GM18505 (cell line): Measurements from ENCODE around the gene NEUROG1.

Experiments
- ATAC-seq: cut with Tn5 transposase; IDR thresholded peaks from one replicate; pipeline ENCODE4 v1.9.1; 2021; ENCODE audit not compliant: unreplicated experiment
- POLR2A ChIP-seq: IDR thresholded peaks from 4 replicates; pipeline ENCODE4 v1.6.1; 2011; ENCODE audit warnings: borderline replicate concordance; ENCODE audit not compliant: insufficient read depth, insufficient read length; ENCODE audit errors: extremely low read depth

The NEUROG1 gene

DNA sequence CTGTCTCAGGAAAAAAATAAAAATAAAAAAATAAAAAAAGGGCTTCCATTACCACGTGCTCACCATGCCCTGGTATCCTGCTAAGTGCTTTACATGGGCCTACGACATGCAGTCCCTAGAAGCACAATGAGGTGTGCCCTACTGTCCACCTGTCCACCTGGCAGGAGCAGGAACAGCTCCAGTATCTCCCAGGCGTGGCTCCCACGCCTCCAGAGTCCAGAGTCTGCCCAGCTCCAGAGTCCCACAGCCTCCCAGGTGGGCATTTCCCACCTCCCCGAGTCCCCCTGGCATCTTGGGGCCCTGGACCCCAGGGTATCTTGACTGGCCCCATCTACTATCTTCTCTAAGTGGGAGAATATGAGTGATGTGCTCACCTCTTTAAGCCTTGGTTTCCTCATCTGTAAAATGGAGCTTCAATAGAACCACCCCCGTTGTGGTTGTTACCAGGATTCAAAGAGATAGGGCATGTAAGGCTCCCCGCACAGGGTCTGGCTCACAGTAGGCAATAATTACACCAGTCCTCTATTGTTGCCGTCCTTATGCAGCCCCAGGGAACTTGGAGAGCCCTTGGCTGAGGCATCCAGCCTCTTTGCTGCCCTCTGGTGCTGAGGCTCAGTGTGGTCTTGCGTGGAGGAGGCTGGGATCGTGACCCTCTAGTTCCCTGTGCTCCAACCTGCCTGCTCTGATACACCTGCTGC, 34.1 kb upstream of the NEUROG1 start:
- no peak for TF ChIP-seq POLR2A
- no peak for ATAC-seq

DNA sequence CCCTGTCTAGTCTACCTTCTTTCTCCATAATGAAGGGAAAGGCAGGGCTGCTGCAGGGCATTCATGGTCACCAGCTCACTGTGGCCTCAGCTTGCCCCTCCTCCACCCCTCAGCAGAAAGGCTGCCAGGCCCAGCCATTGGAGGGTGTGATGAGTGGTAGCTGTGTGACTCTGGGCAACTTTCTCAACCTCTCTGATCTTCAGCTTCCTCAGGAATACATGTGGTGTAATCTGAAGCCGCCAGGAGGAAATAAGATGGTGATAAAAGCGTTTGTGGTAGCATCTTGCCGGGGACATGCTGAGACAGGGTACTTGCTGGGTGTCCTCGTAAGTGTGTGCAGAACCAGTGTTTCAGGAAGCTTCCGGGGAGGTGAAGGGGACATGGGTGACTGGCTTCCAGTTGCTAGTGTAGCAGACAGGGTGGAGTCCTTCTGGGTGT, 33.2 kb upstream of the NEUROG1 start:
- TF ChIP-seq POLR2A: no peak
- no peak for ATAC-seq

DNA sequence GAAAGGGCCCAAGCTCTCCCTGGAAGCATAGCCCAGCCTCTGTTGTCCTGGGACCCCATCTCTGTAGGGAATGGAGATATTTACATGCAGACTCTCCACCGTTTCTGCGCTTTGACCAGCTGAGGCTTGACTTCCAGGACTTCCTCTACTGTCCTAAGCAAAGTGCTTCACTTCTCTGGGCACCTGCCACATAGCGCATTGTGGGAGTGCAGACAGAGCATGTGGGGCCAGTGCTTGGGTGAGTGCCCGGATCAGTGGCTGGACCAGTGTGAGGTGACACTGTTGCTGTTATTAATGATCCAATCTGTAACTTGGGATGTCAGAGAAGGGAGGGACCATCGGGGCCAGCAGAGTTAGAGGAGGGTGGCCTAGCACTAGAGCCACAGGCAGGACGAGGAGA, 32.5 kb upstream of the NEUROG1 start:
- ATAC-seq: no peak
- no peak for TF ChIP-seq POLR2A

DNA sequence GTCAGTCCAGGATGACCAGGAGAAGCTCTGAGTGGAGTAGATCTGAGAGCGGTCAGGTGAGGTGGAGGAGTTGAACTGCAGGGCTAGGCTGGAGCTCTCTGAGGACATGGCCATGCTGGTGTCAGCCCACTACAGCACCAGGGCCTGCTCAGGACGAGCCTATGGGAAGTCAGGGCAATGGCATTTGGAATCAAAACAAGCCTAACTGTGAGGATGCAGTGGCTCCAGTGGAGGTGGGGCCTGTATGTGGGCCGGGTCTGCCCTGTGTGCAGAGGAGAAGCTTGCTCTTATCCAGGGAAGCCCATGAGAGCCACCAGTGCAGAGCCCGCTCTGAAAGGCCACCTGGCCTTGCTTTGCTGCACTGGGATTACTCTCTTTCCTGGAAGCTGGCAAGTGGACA, 31.9 kb upstream of the NEUROG1 start:
- ATAC-seq: no peak
- no peak for TF ChIP-seq POLR2A

DNA sequence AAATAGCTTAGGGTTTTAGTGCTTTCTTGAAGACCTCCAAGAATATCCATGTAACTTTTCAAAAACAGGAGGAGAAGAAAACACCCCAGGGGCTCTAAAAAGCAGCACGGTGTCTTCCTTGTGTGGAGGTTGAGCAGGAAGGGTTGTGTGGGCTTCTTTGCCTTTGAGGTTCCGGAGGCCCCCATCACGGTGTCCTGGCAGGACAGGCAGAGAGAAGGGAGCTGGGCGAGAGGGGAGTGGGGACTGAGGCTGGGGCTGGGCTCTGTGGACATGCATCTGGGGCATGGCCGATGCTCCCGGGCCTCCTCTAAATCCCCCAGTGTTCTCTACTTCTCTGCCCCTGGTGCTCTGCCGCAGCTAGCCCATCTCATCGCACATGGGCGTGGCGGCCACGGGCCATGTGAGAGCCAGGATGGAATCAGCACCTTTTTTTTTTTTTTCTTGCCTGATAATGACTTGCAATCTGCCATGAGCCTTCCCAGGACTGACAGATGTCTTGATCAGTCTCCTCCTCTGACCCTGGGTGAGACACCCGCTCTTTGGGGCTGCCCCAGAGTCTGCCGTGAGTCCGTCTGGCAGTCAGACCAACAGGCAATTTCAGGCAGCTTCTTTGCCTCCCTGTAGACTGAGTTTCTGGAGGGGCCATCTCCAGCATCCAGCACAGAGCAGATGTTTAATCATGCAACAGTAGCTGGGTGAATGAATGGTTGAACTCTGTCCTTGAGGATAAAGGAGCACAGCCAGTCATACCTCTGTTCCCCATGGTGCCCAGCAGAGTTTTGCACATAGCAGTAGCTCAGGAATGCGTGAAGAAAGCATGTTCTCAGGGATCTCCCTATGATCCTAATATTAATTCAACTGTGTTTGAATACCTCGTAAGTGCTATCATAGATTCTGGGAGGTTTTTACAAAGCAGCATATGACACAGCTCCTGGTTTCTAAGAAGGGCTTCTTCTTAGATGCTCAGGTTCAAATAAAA, 30.9 kb upstream of the NEUROG1 start:
- no peak for ATAC-seq
- no peak for TF ChIP-seq POLR2A

DNA sequence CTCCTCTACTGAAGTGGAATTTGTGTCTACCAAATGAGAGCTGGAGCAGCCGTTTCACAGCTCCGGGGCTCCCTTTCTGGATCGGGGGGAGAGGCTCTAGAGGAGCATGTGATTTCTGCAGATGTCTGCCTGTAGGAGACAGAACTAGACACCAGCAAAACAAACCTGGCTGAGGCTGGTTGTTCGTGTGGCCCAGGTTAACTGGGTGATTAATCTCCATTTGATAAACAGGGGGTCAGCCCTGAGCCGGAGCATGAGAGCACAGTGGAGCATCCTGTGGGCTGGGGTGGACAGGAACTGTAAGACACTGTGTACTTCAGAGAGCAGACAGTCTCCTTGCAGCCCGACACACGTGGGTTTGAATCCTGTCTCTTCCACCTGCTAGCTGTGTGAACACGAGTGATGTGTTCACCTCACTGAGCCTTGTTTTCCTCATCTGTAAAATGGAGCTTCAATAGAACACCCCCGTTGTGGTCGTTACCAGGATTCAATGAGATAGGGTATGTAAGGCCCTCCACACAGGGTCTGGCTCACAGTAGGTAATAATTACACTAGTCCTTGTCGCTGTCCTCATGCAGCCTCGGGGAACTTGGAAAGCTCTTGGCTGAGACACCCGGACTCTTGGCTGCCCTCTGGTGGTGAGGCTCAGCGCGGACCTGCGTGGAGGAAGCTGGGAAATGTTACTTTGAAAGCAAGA, 30.1 kb upstream of the NEUROG1 start:
- peak; percentile 52 for ATAC-seq
- TF ChIP-seq POLR2A: no peak

DNA sequence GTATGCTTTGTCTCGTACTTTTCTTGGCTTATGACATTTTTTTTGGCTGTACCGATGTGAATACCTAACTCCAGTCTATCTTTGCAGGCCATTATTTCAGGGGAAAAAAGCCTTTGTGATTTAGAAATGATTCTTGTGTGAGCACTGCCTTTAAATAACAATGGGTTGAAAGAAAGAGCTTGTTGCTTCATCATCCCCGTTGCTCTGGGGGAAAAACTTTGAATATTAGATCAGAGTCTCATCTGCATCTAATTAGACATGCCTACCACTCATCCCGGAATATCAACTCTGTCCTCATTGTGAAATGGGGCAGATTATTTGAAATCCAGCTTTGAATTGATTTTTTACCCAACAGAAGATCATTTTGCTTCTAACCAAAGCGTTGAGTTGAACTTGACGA, 29.5 kb upstream of the NEUROG1 start:
- TF ChIP-seq POLR2A: no peak
- ATAC-seq: no peak

DNA sequence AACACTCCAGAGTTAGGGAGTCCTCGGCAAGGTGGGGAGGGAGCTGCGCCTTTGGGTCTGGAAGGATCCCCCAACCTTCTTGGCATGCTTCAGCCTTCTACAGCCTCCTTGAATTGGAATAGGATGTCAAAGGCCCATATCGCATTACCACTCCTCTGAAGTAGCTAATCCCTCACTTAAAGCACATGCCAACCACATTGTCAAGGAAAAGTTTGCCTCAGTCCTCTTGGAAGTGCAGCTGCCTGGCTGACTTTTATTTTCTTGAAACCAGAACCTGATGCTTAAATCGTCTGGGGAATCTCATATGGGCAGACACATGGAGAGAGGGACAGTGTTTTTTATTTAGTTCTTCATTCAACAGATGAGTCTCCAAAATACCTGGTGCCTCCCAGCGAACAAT, 28.6 kb upstream of the NEUROG1 start:
- TF ChIP-seq POLR2A: no peak
- no peak for ATAC-seq

DNA sequence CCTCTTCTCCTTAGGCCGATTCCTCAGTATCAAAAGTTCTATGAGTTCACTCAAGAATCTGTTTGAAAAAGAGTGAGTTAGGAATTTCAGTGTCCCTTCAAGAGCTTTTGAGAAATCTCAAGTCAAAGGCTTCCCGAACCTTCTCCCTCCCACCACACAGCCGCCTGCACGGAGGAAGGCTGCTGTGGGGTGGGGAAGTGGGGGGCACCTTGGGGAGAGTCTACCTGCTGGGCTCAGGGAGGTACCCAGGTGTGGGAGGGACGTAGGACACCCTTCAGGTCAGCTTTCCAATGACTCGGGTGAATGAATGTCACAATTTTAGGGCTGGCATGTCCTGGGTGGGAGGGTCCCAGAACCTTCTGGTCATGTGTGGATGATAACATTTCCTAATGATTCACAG, 25.5 kb upstream of the NEUROG1 start:
- TF ChIP-seq POLR2A: no peak
- ATAC-seq: no peak

DNA sequence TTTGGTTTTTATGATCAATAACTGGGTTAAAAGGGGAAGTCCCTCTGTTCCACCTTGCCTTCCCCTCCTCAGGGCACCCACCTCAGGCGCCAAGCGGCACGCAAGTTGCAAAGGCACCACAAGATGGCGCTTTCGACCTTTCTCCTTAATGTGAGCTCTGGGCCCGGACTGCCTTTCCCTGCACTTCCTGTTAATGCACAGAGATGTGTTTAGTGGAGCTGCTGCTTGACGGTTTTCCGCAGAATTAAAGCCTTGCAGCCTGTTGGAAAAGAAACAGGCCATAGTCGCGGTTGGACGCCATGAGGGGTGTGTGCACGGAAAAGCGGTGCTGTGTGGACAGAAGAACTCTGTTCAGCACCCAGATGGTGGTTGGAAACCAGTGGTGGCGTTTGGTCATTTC, 25.1 kb upstream of the NEUROG1 start:
- peak; percentile 96 for ATAC-seq
- TF ChIP-seq POLR2A: no peak

DNA sequence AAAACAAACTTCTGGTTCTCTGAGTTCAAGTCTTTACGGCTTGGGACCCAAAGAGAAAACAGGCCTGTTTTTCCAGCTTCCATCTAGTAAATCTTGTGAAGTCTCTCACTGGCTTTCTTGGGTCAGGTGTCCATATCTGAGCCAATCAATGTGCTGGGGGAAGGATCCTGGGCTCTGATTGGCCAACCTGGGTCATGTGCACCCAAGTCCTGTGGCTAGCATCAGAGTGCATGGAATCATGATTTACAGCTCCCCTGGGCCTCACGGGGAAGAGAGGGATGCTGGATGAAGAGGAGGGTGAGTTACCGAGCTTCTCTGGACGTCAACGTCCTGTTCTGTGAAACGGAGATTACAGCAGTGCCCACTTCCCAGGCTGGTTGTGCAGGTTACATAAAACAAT, 23.6 kb upstream of the NEUROG1 start:
- no peak for ATAC-seq
- no peak for TF ChIP-seq POLR2A

DNA sequence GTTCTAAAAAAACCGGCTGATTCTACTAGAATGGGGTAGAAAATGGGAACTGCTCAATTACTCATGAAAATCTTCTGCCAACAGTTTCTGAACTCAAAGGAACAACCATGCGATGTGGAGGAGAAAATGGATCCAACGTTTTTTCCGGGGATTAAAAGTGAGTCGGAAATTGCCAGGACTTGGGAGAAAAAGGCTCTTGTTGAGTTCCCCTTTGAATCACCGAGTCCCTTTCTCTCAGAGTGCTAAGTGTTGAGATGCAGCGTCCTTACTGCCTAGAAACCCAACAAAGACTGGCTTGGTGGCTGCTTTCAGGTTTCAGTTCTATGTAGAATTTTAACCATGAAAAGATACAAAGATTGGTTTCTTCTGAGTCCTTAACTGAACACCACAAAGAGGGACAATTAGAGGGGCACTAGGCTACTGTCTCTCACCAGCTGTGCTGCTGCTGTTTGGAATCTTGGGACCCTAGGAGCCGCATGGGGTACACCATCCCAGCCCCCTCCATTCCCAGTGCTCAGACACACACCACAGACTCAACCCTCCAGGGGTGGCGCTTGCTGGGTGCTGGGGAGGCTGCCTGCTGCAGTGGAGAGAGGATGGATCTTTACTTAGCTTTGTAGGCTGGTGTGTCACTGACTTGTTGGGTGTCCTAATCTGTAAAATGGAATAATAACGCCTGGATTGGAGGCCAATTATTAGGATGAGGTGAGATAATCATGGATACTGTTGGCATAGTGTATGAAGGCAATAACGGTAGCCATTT, 21.5 kb upstream of the NEUROG1 start:
- no peak for ATAC-seq
- no peak for TF ChIP-seq POLR2A

DNA sequence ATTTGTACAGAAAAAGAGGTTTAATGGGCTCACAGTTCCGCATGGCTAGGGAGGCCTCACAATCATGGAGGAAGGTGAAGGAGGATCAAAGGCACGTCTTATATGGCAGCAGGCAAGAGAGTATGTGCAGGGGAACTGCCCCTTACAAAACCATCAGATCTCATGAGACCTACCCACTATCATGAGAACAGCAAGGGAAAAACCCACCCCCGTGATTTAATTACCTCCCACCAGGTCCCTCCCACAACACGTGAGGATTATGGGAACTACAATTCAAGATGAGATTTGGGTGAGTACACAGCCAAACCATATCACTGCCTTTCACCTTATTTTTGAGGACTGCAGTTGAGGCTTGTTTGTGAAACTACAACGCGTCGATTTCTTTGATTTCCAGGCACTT, 20.9 kb upstream of the NEUROG1 start:
- no peak for ATAC-seq
- TF ChIP-seq POLR2A: no peak

DNA sequence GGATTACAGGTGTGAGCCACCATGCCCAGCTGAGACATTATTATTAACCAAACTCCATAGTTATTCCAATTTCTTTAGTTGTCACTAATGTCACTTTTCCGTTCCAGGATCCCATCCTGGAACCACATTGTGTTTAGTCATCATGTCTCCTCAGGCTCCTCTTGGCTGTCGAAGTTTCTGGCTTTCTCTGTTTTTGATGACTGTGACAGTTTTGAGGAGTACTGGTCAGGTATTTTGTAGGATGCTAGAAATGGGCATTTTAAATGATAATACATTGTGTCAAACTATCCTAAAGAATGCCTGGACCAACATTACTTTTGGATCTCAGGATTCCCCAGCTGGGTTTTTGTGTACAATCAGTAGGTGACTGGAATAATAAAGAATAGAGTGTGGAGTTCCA, 19.8 kb upstream of the NEUROG1 start:
- no peak for ATAC-seq
- no peak for TF ChIP-seq POLR2A
